NCI-H2196 treated with DMSO at 0.1 percent for 48 hours (cell line): ENCODE data around the gene UBE3B.

Experiments used
- DNase-seq: peaks from one replicate; lab custom pipeline; 2025; ENCODE audit not compliant: unreplicated experiment; lab: John Stamatoyannopoulos, UW

Gene UBE3B

DNA sequence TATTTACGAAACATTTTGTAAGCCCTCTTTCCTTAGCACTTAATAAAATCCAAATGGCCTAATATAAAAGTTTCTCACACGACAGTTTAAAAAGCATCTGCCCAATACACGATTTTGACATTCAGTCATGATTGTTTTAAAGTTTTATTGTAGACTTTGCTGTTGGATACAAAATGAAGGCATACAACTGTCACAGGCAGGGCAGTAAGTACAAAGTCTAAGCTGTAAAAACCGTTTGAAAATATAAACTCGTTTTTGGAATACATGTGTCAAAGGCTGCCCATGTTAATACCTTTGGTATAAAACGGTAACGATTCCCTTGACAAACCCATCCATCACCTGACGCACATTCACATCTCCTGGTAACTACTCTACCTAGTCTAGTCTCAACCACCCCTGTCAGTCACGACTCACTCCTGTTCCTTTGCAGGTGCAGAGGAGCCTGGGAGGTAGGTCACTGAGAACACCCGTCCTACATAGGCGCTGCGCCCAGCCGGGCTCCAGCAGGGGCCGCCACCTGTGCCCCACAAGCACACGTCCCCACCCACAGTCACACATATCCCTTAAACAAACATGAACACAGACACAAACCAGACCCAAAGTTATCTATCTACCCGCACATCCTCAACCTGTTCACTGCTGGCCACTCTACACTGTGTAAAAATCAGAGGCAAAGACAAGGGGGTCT lies 27.4 kb upstream of the UBE3B start:
- DNase-seq: no peak

DNA sequence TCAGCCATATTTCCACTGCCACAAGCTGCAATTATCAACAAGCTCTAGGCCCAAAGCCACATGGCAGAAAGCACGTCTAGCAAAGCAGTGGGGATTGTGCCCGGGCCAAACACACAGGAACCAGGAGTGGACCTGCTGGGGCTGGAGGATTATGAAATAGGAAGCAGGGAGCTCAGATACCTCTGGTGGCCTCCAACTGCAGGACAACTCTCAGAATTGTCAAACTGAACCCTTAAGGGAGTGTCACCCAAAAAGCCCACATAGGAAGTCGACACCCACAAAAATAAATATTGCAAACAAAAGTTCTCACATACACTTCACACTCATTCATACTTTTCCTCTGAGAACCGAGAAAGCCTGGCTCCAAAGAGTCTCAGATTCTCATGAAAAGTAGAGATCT lies 26.5 kb upstream of the UBE3B start:
- DNase-seq: no peak

DNA sequence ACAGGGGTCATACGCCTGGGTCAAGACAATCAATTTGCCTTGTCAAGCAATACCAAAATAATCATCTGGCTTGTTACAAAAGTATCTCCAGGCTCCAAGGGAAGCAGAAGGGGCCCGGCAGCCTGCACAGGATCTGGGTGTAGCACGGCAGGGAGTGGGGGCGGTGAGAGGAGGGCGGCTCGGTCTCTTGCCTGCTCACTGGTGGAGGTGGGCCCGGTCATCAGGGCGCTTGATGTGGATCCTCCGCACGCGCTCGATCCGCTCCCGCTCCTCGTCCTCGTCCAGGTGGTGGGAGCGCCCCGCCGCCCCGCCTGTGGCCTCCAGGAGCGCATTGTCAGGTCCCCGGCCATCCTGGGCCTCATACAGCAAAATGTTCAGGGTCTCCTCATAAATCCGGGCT lies 26.0 kb upstream of the UBE3B start:
- no peak for DNase-seq

- DNase-seq: no peak
Observed at GRCh38 chr12:109452489-109452888, 24.9 kb upstream of the UBE3B start.

GRCh38 chr12:109455706-109456105 lies 21.7 kb upstream of the UBE3B start:
- DNase-seq: no peak

GRCh38 chr12:109458086-109458485 lies 19.3 kb upstream of the UBE3B start:
- DNase-seq: no peak

GRCh38 chr12:109458771-109459208 lies 18.6 kb upstream of the UBE3B start:
- DNase-seq: no peak

- DNase-seq: no peak
Observed at GRCh38 chr12:109459247-109459646, 18.2 kb upstream of the UBE3B start.

- DNase-seq: no peak
Observed at GRCh38 chr12:109460538-109460937, 16.9 kb upstream of the UBE3B start.

DNA sequence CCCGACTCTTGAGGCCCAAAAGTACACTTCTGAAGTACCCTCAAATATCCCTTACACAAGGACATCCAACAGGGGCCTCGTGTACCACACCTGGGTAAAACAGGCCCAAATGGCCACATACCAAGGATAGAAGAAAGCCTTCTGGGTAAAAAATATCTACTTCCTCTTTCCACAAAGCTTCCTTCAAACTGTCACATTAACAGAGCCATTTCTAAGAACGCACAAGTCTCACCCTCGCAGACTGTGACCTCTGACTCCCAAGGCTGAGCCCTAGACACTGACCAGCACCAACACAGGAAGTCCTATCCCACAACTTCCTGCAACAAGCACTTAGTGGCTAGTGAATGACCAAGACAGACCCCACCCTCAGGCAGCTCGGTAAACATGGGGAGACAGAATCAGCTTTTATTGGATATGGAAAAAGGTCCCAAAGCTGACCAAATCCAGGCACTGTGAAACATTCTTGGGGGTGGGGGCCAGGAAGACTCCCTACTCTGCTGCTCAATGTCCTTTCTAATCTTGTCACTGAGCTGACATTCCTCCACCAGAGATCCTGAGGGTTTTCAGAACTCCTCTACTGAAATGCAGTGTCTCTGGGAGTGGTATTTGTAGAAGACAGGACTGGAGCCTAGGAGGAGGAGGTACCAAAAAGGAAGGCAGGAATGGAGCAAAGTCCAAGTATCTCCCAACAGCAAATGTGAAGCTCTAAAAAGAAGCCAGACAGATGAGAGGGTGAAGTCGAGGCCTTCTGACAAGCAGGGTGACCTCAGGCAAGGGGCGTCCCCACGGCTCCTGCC lies 16.2 kb upstream of the UBE3B start:
- no peak for DNase-seq

DNA sequence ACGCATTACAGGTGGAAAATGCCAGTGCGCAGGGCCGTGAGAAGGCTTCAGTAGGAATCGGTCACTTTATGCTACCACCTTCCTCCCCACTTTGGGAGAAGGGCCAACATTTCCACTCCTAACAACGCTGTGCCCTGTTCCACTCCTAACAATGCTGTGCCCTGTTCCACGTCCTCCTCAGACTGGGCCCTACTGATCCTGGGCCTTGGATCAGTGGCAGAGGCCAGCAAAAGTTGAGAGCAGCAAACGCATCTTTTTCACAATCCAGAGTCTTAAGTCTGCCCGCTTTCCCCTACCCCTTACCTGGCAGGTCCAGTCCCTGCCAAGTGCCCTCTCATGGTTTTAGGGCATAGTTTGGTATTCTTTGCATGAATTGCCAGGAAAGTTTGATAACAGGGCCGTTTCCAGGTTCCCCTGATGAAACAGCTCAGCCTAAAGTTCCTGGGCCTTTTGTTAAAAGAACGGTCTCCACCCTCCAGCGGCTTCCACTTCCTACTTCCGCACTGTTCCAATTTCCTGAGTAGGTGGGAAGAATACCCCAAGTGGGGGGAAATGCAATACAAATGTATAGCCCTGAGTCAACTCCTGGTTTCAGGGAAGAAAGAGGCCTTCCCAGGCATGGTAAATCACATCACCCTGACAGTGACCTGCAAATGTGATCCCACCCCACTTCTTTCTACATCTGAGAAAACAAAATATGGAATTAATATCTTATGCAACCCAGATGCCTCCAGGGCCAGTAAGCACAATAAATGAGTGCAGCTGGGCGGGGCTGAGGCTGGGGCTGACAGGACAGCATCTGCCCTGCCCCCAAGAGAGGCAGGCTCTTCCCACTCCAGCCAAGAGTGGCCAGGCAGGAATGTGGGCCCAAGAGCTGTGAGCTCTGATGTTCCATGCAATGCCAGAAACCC lies 15.3 kb upstream of the UBE3B start:
- DNase-seq: no peak

DNA sequence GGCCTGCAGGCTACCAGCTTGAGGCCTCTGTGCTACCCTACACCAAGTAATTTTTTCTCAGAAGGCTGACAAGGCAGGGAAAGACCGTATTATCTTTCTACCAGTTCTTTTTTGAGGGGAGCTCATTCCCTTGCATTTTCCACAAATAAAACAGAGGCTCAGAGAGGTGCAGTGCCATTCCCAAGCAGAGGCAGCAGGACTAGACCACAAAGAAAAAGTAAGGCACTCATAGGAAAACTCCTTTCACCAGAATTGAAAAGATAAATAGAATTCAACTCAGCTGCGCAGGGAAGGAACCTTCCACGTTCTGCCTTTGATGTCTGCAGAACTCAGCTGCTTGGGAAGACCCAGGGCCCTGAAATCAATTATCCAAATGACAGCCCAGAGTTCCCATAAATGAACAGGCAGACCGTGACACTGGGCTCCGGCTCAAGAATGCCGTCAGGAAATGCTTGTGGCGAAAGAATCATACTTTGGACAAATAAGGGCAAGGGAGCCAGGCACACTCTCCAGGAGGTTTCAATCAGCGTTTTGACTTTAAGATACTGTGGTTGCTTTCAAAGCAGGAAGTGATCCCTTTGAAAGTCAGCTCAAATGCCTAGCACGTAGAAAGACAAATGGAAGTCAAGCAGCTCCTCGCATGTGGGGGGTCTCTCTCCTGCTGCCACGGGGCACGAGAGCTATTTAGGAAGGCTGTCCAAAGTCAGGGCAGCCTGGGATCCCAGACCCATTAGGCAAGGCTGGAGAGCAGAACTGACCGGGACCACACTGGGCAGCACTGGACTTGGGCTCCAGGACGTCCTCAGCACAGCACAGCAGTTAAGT lies 14.4 kb upstream of the UBE3B start:
- DNase-seq: no peak

- DNase-seq: no peak
Observed at GRCh38 chr12:109463756-109464155, 13.7 kb upstream of the UBE3B start.

DNA sequence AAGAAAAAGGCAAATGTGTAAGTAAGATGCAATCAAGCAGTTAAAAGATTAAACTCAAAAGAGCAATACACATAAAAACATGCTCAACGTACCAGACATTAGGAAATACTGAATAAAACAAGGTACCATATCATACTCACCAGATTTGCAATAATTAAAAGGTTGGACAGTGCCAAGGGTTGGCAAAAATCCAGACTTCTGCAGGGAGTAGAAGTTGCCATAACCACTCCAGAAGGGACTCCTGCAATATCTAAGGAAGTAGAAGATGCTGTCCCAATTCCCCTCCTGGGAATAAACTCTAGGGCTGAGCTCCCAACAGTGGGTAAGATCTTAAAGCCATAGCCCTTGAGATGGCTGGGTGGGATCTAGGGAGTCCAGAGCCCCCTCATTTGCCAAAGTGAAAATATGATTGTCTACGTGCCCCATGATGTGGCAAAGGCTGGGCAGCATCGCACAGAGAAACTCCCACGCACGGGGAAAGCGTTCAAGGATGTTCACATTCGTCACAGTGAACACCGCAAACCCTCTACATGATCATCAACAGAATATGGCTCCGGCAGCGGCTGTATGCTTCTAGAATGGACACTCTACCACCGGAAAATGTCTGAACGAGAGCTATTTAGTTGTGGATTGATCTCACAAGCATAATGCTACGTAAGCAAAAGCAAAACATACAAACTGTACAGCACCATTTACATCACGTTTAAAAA lies 12.6 kb upstream of the UBE3B start:
- no peak for DNase-seq

GRCh38 chr12:109466305-109466704 lies 11.1 kb upstream of the UBE3B start:
- DNase-seq: no peak

DNA sequence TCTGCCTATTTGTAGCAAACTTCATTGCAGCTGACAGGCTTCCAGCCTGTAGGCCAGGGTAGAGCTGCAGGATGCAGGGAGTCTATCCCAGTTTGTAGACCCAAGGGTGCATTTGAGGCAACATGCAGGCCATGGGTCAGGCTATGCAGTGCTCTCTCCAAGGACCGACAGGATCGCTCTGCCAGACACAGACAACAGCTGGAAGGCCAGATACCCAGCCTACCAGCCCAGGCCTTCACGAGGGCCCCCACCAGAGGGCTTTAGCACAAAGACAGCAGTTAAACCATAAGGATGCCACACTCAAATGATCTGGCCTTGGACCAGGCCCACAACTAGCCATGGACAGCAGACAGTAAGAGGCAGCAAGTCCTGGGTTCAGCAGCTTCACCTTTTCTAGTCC lies 10.6 kb upstream of the UBE3B start:
- no peak for DNase-seq

GRCh38 chr12:109467978-109468676 lies 9.3 kb upstream of the UBE3B start:
- DNase-seq: no peak

- DNase-seq: no peak
Observed at GRCh38 chr12:109469517-109469916, 7.9 kb upstream of the UBE3B start.

DNA sequence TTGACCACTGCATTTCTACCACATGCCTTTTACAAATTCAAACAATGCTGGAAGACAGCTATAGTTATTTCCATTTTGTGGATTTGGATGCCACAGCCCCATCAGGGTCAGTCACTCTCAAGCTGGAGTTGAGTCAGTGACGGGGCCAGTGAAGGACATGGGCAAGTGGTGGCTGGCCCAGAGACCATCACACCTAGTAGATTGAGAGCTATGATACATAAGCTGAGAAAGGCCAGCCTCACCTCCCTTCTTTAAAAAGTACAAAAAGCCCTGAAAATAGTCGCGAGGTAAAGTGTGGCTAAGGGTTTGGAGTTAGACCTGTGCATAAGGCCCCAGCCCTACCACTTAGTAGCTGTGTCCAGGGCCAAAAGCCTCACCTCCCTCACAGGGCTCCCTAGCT lies 4.4 kb upstream of the UBE3B start:
- no peak for DNase-seq
